HepG2 (cell line): ENCODE data around the gene EIF3L. TPM values are rescaled to one million over a fixed set of nuclear protein-coding genes. Genes with fewer than 3 reads are reported as not detected.

Experiments
- ATAC-seq: fragments of 200-7000 bp; cut with Tn5 transposase; 3 replicates; pipeline ENCODE4 v1.9.1; 2020; ENCODE audit warnings: mild to moderate bottlenecking, moderate library complexity
- BruUV-seq: library from RNA; stranded (reverse); fragments of 400-500 nt; replicated peaks from 2 replicates; lab custom pipeline; 2021; lab: Mats Ljungman, UMichigan
- CTCF ChIA-PET: fragments of 300-600 bp; formaldehyde crosslinking; extraction: SDS; loops from one replicate; lab custom pipeline; 2021; ENCODE audit warnings: low total read pairs, inconsistent platforms, low intra/inter-chr PET ratio; lab: Yijun Ruan, JAX
- POLR2A ChIA-PET: fragments of 350-600 bp; sonication (Branson Sonifier 250); formaldehyde crosslinking; loops from one replicate; lab custom pipeline; 2020; ENCODE audit warnings: antibody characterized with exemption, inconsistent platforms; lab: Yijun Ruan, JAX
- DNase-seq: peaks from one replicate; pipeline ENCODE4 v3.0.0-alpha.2; 2015; ENCODE audit warnings: low spot score
- FAIRE-seq: peaks from 3 replicates; lab custom pipeline; 2011; peaks lifted over from hg19 to GRCh38; lab: Jason Lieb, UNC
- H2AFZ ChIP-seq: one replicate; pipeline ENCODE4 v1.6.1; 2011; ENCODE audit warnings: low read length, inconsistent platforms
- H3K27ac ChIP-seq: fragments of 300-600 bp; 3 replicates; pipeline ENCODE4 v1.8.0; 2011; ENCODE audit warnings: mixed run types, mild to moderate bottlenecking, mixed read lengths, low read length, inconsistent platforms; ENCODE audit not compliant: insufficient read depth; ENCODE audit errors: extremely low read length
- H3K27me3 ChIP-seq, 2 experiments: fragments of 200-600 bp in 1 of 2; 2 replicates in 1 of 2; 3 replicates in 1 of 2; pipeline versions ENCODE4 v1.6.0 to v1.8.0; 2011; ENCODE audit warnings: low read length in 2 of 2, mild to moderate bottlenecking in 2 of 2, moderate library complexity in 2 of 2, inconsistent platforms in 1 of 2; ENCODE audit not compliant: insufficient read depth in 2 of 2, control insufficient read depth in 1 of 2
- H3K36me3 ChIP-seq, 2 experiments: fragments of 200-600 bp in 1 of 2; replicated peaks in 1 of 2; 2 replicates in 1 of 2; 3 replicates in 1 of 2; pipeline versions ENCODE4 v1.5.1 to v1.8.0; 2011; ENCODE audit warnings: low read length in 2 of 2, inconsistent platforms in 1 of 2; ENCODE audit not compliant: insufficient read depth in 2 of 2, control insufficient read depth in 1 of 2
- H3K4me1 ChIP-seq: 2 replicates; pipeline ENCODE4 v1.5.1; 2012; ENCODE audit warnings: low read length, inconsistent platforms; ENCODE audit not compliant: insufficient read depth
- H3K4me2 ChIP-seq: 2 replicates; pipeline ENCODE4 v1.6.0; 2011; ENCODE audit warnings: low read depth, low read length, inconsistent platforms
- H3K4me3 ChIP-seq, 3 experiments: fragments of 200-600 bp in 1 of 3; sonication (generic), shearing (Covaris generic) in 1 of 3; replicated peaks in 1 of 3; 2 replicates each; pipeline ENCODE4 v1.5.1; 2011 to 2016; ENCODE audit warnings: low read length in 3 of 3, inconsistent platforms in 2 of 3, low read depth in 2 of 3, mild to moderate bottlenecking in 2 of 3, control low read depth in 1 of 3, mixed read lengths in 1 of 3; ENCODE audit not compliant: insufficient read depth in 1 of 3
- H3K79me2 ChIP-seq: one replicate; pipeline ENCODE4 v1.6.1; 2011; ENCODE audit warnings: low read length, inconsistent platforms; ENCODE audit not compliant: insufficient read depth
- H3K9ac ChIP-seq: 2 replicates; pipeline ENCODE4 v1.6.0; 2011; ENCODE audit warnings: mild to moderate bottlenecking, low read depth, low read length, inconsistent platforms; ENCODE audit not compliant: insufficient read depth
- H3K9me3 ChIP-seq: 2 replicates; pipeline ENCODE4 v1.5.1; 2012; ENCODE audit warnings: mild to moderate bottlenecking, low read length
- H4K20me1 ChIP-seq: 2 replicates; pipeline ENCODE4 v1.6.0; 2011; ENCODE audit warnings: inconsistent platforms, mild to moderate bottlenecking, low read length, moderate library complexity; ENCODE audit not compliant: insufficient read depth
- CREM ChIP-seq, 2 experiments: sonication (generic) in 1 of 2; formaldehyde crosslinking in 1 of 2; IDR thresholded peaks; 2 replicates each; pipeline versions ENCODE4 v1.4.0 to v1.6.1; 2016 to 2020; ENCODE audit warnings: antibody characterized with exemption in 1 of 2, mild to moderate bottlenecking in 1 of 2, missing genetic modification reagents in 1 of 2
- POGZ ChIP-seq: sonication (generic); formaldehyde crosslinking; IDR thresholded peaks from 2 replicates; pipeline ENCODE4 v1.4.0; 2020; ENCODE audit warnings: mild to moderate bottlenecking, missing genetic modification reagents
- REPIN1 ChIP-seq: sonication (generic); formaldehyde crosslinking; IDR thresholded peaks from 2 replicates; pipeline ENCODE4 v1.8.0; 2022; ENCODE audit warnings: missing genetic modification reagents, low read depth, mild to moderate bottlenecking, borderline replicate concordance
- SAFB2 ChIP-seq: sonication (generic); formaldehyde crosslinking; IDR thresholded peaks from 2 replicates; pipeline ENCODE4 v1.5.1; 2020; ENCODE audit warnings: missing genetic modification reagents, low read depth, mild to moderate bottlenecking, borderline replicate concordance
- TCF12 ChIP-seq, 2 experiments: fragments of 450-650 bp in 1 of 2; sonication (generic) in 1 of 2; formaldehyde crosslinking in 1 of 2; IDR thresholded peaks; 2 replicates each; pipeline versions ENCODE4 v1.6.1 to v1.8.0; 2017 to 2022; ENCODE audit warnings: antibody characterized with exemption in 1 of 2, mild to moderate bottlenecking in 1 of 2, missing genetic modification reagents in 1 of 2, moderate library complexity in 1 of 2
- ZNF281 ChIP-seq: sonication (generic); formaldehyde crosslinking; IDR thresholded peaks from 2 replicates; pipeline ENCODE4 v1.4.0; 2020; ENCODE audit warnings: missing genetic modification reagents, borderline replicate concordance
- ZNF724P ChIP-seq: sonication (generic); formaldehyde crosslinking; IDR thresholded peaks from 2 replicates; pipeline ENCODE4 v1.8.0; 2022; ENCODE audit warnings: missing genetic modification reagents, borderline replicate concordance
- WGBS: methylation state at CpG from one replicate; pipeline ENCODE4 v1.1.6; 2017; ENCODE audit warnings: low lambda C conversion rate; 5-methylcytosine and 5-hydroxymethylcytosine counted together
- in situ Hi-C: cut with HindIII; loops from 2 replicates; pipeline ENCODE4 v1.10.0; 2017; ENCODE audit warnings: low pct_unique_long_range_greater_than_20kb; ENCODE audit not compliant: extremely low pct_ligation_motif_present
- intact Hi-C: fragments of 100-400 bp; cut with micrococcal nuclease; formaldehyde crosslinking; loops from one replicate; pipeline ENCODE4 v1.10.0; 2022; ENCODE audit not compliant: unreplicated experiment
- polyA plus RNA-seq, 8 experiments: library from polyadenylated mRNA; depleted of rRNA in 3 of 8; stranded (reverse) in 7 of 8; unstranded in 1 of 8; fragments of >200 nt; fragmentation: Illumina TruSeq in 4 of 8; extraction: Trizol in 4 of 8; gene quantifications; 2 replicates each; pipeline versions ENCODE4 v1.2.1 to v1.2.3, GENCODE V29; 2011 to 2016; ENCODE audit warnings: low read depth in 4 of 8, missing spikeins in 1 of 8, mixed read lengths in 1 of 8; ENCODE audit not compliant: insufficient read depth in 1 of 8
- total RNA-seq, 5 experiments: library from RNA; depleted of rRNA; stranded (reverse); fragments of >200 nt; fragmentation: Illumina TruSeq; extraction: Trizol; gene quantifications; 2 replicates each; pipeline ENCODE4 v1.2.3, GENCODE V29; 2016; ENCODE audit warnings: low read depth in 1 of 5
- TF ChIP-seq, protein P1 (sequence below): sonication (generic); formaldehyde crosslinking; IDR thresholded peaks from 2 replicates; pipeline ENCODE4 v1.8.0; 2023; ENCODE audit warnings: mild to moderate bottlenecking, missing genetic modification reagents
- TF ChIP-seq, protein P2 (sequence below): IDR thresholded peaks from 2 replicates; pipeline ENCODE4 v1.4.0; 2020; ENCODE audit warnings: mild to moderate bottlenecking, missing genetic modification reagents

EIF3L gene
- total and polyA plus RNA-seq, 2 of the 13 experiments (the other 11 are each of a cell fraction or from before 2014, with no cell fraction given), result 514 to 793 TPM

- Histone ChIP-seq H2AFZ (no peak overlapping the region), H3K36me3 (peaks cover 9 to 35% of the 10 kb centered on the region in 2 experiments; a peak in 4 of 5 replicates), H3K27me3 (no peaks in the 10 kb centered on the region), H3K27ac (no peak overlapping the region), H3K79me2 (no peaks in the 10 kb centered on the region), H4K20me1 (no peaks in the 10 kb centered on the region), H3K4me3 (no peak overlapping the region), H3K9ac (no peak overlapping the region), H3K9me3 (no peaks in the 10 kb centered on the region), H3K4me2 (no peak overlapping the region), H3K4me1 (no peaks in the 10 kb centered on the region; the same call in 1 of the 2 replicates)
- POLR2A ChIA-PET, result no interaction called here
- FAIRE-seq, result no peak
- TF ChIP-seq REPIN1 (CRISPR knock-in tag) (no peak), ZNF281 (CRISPR knock-in tag) (no peak), CREM (IDR thresholded peaks at IDR 0.05) (no peak), CREM (CRISPR knock-in tag; IDR thresholded peaks at IDR 0.05) (no peak), POGZ (CRISPR knock-in tag) (no peak), TCF12 (IDR thresholded peaks at IDR 0.05) (no peak), TCF12 (CRISPR knock-in tag; IDR thresholded peaks at IDR 0.05) (no peak), SAFB2 (no peak), ZNF724P (no peak)
- TF ChIP-seq, protein P1, sequence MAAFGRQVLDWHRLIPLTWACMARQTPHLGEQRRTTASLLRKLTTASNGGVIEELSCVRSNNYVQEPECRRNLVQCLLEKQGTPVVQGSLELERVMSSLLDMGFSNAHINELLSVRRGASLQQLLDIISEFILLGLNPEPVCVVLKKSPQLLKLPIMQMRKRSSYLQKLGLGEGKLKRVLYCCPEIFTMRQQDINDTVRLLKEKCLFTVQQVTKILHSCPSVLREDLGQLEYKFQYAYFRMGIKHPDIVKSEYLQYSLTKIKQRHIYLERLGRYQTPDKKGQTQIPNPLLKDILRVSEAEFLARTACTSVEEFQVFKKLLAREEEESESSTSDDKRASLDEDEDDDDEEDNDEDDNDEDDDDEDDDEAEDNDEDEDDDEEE (CRISPR knock-in tag), result no peak
- TF ChIP-seq, protein P2, sequence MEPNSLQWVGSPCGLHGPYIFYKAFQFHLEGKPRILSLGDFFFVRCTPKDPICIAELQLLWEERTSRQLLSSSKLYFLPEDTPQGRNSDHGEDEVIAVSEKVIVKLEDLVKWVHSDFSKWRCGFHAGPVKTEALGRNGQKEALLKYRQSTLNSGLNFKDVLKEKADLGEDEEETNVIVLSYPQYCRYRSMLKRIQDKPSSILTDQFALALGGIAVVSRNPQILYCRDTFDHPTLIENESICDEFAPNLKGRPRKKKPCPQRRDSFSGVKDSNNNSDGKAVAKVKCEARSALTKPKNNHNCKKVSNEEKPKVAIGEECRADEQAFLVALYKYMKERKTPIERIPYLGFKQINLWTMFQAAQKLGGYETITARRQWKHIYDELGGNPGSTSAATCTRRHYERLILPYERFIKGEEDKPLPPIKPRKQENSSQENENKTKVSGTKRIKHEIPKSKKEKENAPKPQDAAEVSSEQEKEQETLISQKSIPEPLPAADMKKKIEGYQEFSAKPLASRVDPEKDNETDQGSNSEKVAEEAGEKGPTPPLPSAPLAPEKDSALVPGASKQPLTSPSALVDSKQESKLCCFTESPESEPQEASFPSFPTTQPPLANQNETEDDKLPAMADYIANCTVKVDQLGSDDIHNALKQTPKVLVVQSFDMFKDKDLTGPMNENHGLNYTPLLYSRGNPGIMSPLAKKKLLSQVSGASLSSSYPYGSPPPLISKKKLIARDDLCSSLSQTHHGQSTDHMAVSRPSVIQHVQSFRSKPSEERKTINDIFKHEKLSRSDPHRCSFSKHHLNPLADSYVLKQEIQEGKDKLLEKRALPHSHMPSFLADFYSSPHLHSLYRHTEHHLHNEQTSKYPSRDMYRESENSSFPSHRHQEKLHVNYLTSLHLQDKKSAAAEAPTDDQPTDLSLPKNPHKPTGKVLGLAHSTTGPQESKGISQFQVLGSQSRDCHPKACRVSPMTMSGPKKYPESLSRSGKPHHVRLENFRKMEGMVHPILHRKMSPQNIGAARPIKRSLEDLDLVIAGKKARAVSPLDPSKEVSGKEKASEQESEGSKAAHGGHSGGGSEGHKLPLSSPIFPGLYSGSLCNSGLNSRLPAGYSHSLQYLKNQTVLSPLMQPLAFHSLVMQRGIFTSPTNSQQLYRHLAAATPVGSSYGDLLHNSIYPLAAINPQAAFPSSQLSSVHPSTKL (CRISPR knock-in tag), result no peak
- BruUV-seq, result no TSS peak
- intact Hi-C loops, result no loop called here
- in situ Hi-C loops, result no loop called here
- CTCF ChIA-PET, result no interaction called here
- ATAC-seq, result no peak
- DNase-seq, result no peak
- 87% methylated on average over 5 of the region's 5 CpGs for WGBS
Observed at GRCh38 chr22:37920126-37920525, 70.9 kb downstream of the EIF3L start.
